ENCODE results near the gene NUAK1.

NUAK1 gene

DNA sequence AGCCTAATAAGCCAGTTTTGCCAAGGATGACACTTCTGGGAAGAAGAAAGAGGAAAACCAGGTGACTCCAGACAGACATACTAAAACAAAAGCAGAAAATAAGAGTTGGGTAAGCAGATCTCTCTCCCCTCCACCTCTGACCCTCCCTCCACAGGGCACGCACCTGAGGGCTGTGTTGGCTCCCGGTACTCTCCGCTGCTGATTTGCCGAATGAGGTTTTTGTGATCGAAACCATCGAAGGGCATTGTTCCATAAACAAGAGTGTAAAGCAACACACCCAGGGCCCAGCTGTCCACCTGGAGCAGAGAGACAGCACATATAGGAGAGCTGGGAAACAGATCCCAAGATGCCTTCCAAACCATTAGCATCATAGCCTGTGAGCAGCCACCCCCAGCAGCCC, 68.1 kb downstream of the NUAK1 start:
- in situ Hi-C loops (cut with MboI; ENCODE audit: low sequenced_read_pairs, unreplicated experiment): no loop called here
- DNase-seq (ENCODE audit: low spot score): no peak
- TF ChIP-seq, protein P1, sequence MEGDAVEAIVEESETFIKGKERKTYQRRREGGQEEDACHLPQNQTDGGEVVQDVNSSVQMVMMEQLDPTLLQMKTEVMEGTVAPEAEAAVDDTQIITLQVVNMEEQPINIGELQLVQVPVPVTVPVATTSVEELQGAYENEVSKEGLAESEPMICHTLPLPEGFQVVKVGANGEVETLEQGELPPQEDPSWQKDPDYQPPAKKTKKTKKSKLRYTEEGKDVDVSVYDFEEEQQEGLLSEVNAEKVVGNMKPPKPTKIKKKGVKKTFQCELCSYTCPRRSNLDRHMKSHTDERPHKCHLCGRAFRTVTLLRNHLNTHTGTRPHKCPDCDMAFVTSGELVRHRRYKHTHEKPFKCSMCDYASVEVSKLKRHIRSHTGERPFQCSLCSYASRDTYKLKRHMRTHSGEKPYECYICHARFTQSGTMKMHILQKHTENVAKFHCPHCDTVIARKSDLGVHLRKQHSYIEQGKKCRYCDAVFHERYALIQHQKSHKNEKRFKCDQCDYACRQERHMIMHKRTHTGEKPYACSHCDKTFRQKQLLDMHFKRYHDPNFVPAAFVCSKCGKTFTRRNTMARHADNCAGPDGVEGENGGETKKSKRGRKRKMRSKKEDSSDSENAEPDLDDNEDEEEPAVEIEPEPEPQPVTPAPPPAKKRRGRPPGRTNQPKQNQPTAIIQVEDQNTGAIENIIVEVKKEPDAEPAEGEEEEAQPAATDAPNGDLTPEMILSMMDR (IDR thresholded peaks at IDR 0.05; ENCODE audit: borderline replicate concordance, control extremely low read depth, extremely low read depth, insufficient read depth, missing control alignments): no peak

DNA sequence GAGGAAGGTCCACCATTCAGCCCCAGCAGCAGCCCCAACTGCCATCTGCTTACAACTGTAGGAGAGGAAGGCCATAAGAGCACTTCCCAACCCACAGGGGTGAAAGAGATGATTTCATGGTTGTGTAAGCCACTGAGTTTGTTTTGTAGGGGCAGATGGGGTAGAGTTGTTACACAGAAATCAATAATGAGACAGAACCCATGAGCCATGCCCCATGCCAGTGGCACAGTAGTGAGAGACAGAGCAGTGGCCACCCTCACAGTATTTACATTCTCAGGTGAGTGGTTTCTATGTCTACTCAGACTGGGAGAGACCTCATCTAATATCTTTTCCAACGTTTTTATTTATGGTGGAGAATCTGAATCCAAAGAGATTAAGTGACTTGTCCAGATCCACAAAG, 68.6 kb downstream of the NUAK1 start:
- in situ Hi-C loops (cut with MboI; ENCODE audit: low sequenced_read_pairs, unreplicated experiment): no loop called here
- TF ChIP-seq, protein P1 (IDR thresholded peaks at IDR 0.05; ENCODE audit: borderline replicate concordance, control extremely low read depth, extremely low read depth, insufficient read depth, missing control alignments): no peak
- DNase-seq (ENCODE audit: low spot score): no peak

DNA sequence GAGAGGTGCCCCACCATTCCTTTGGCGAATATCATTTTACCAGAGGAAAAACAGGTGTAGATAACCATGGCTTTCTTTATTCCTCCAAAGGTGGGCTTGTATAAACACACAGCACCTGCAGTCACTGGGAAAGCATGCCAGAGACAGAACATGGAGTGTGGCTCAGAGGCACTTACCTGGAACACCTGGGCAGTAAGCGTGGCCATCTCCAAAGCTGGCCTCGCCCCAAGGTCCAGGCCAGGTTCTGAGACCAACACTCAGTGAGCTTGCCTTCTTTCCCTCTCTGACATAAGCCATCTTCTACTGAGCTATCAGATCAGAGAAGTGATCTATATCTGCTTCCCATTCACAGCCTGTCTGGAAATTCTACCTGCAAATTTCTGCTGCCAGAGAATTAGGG, 70.5 kb downstream of the NUAK1 start:
- in situ Hi-C loops (cut with MboI; ENCODE audit: low sequenced_read_pairs, unreplicated experiment): no loop called here
- no peak for DNase-seq (ENCODE audit: low spot score)
- TF ChIP-seq, protein P1 (IDR thresholded peaks at IDR 0.05; ENCODE audit: borderline replicate concordance, control extremely low read depth, extremely low read depth, insufficient read depth, missing control alignments): no peak

DNA sequence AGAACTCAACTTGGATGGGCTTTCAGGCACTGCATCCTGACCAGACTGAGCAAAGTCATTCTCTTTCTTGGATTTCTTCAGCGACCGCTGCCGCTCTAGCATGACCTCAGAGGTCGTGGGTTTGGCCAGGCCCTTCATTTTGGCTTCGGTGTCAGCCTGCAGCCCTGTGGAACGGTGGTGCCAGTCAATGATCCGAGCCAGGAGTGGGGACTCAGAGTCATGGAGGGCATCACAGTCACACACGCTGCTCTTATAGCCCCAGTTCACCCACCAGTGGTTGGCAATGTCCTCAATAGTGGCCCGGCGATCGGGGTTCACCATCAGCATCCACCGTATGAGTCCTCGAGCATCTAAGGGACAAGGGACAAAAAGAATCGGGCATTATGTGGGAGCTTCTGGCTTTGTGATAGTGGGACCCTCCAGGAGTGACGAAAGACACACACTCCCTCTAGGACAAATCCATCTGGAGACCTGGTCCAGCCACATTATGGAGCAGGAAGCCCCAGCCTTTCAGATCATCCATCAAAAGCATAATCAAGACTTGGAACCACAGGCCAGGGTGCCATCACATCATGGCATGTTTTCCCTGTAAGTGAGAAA, 71.0 kb downstream of the NUAK1 start:
- in situ Hi-C loops (cut with MboI; ENCODE audit: low sequenced_read_pairs, unreplicated experiment): no loop called here
- TF ChIP-seq, protein P1 (IDR thresholded peaks at IDR 0.05; ENCODE audit: borderline replicate concordance, control extremely low read depth, extremely low read depth, insufficient read depth, missing control alignments): no peak

DNA sequence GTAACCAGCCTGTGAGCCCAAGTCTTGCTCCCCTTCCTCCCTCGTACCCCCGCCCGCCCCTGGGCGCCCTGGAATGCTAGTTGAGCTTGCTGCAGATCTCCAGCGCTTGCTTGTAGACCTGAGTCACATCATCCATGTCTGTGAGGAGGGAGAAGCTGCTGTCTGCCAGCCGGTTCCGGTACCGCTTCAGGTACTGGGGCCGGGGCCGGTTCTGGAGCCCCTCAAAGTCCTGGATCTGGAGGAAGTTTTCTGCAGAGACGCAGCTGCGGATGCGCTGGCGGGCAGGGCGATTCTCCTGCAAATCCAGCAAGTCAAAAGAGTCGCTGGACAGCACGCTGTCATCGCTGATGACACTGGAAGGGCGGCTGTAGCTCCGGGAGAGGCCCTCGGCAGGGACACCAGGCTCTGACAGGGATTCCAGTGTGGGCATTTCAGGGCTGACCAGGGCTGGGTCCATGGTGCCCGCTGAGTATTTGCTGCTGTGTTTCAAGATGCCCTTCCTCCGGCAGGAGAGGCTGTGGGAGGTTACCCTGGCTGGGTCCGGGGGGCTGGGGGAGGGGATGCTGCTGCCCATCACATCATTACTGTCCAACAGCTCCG, 71.9 kb downstream of the NUAK1 start:
- no peak for DNase-seq (ENCODE audit: low spot score)
- in situ Hi-C loops (cut with MboI; ENCODE audit: low sequenced_read_pairs, unreplicated experiment): no loop called here
- TF ChIP-seq, protein P1 (IDR thresholded peaks at IDR 0.05; ENCODE audit: borderline replicate concordance, control extremely low read depth, extremely low read depth, insufficient read depth, missing control alignments): no peak

More for the DNA sequence above, 71.0 kb downstream of the NUAK1 start:
- DNase-seq (ENCODE audit: low spot score): no peak

DNA sequence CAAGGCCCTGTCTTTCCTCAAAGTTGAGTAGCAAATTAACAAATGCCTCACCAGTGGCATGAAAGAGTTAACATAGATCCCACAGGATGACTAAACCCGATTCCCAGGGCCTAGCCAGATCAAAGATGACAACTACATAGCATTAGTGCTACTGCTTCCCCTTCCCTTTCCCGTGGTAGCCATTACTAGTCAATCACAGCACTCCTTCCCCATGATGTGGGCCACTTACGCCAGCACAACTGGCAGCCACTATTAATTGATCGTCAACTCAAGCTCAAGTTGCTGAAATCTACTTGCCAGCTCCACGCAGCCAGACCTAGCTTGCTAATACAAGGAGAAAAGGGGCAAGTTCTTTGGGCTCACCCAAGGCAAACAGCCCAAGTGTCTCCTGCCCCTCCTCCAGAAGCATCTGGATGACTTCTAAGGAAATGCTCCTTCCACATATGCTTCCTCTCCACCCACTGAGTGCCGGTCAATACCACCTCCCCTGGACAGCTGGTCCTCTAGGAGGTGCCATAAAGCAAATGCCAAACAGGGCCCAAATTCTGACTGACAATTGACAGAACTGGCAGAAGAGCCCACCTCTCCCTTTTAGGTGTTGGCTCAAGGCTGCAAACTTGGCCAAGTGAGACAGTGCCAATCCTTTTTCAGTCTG, 72.6 kb downstream of the NUAK1 start:
- in situ Hi-C loops (cut with MboI; ENCODE audit: low sequenced_read_pairs, unreplicated experiment): no loop called here
- TF ChIP-seq, protein P1 (IDR thresholded peaks at IDR 0.05; ENCODE audit: borderline replicate concordance, control extremely low read depth, extremely low read depth, insufficient read depth, missing control alignments): no peak
- DNase-seq (ENCODE audit: low spot score): no peak
